Loucy (cell line): Measurements from ENCODE around the gene CENPP.

Experiments used
- H2AFZ ChIP-seq: fragments of 200-600 bp; sonication (generic); 2 replicates; pipeline ENCODE4 v1.6.0; 2016; ENCODE audit warnings: antibody characterized with exemption, mild to moderate bottlenecking, low read length, moderate library complexity
- H3F3A ChIP-seq: fragments of 200-600 bp; 2 replicates; pipeline ENCODE4 v1.6.0; 2016; ENCODE audit warnings: antibody characterized with exemption, low read depth, mild to moderate bottlenecking
- H3K27me3 ChIP-seq: fragments of 200-600 bp; sonication (generic); 2 replicates; pipeline ENCODE4 v1.6.1; 2014; ENCODE audit warnings: low read length, mild to moderate bottlenecking; ENCODE audit not compliant: insufficient read depth, poor library complexity, severe bottlenecking
- H3K36me3 ChIP-seq: fragments of 200-600 bp; sonication (generic); 2 replicates; pipeline ENCODE4 v1.6.1; 2016; ENCODE audit warnings: low read length; ENCODE audit not compliant: insufficient read depth
- H3K4me1 ChIP-seq: fragments of 200-600 bp; sonication (generic); 2 replicates; pipeline ENCODE4 v1.5.1; 2014; ENCODE audit warnings: low read length, mild to moderate bottlenecking; ENCODE audit not compliant: insufficient read depth, poor library complexity, severe bottlenecking
- H3K4me2 ChIP-seq: fragments of 200-600 bp; sonication (generic); 2 replicates; pipeline ENCODE4 v1.6.0; 2014; ENCODE audit warnings: antibody characterized with exemption, low read length, low read depth, mild to moderate bottlenecking; ENCODE audit not compliant: poor library complexity, severe bottlenecking
- H3K4me3 ChIP-seq: fragments of 200-600 bp; sonication (generic); 2 replicates; pipeline ENCODE4 v1.5.1; 2014; ENCODE audit warnings: low read length, mild to moderate bottlenecking, mixed read lengths; ENCODE audit not compliant: poor library complexity, severe bottlenecking
- H3K79me2 ChIP-seq: fragments of 200-600 bp; sonication (generic); 2 replicates; pipeline ENCODE4 v1.6.1; 2014; ENCODE audit warnings: low read length; ENCODE audit not compliant: insufficient read depth
- H3K9ac ChIP-seq: fragments of 200-600 bp; sonication (generic); 2 replicates; pipeline ENCODE4 v1.6.0; 2014; ENCODE audit warnings: mild to moderate bottlenecking, low read depth, low read length, moderate library complexity; ENCODE audit not compliant: poor library complexity, severe bottlenecking
- H3K9me2 ChIP-seq: fragments of 200-600 bp; sonication (generic); replicated peaks from 2 replicates; pipeline ENCODE4 v1.6.1; 2016; ENCODE audit warnings: low read depth, low read length, mixed read lengths
- H3K9me3 ChIP-seq: fragments of 200-600 bp; sonication (generic); 2 replicates; pipeline ENCODE4 v1.6.1; 2014; ENCODE audit warnings: mild to moderate bottlenecking, antibody characterized with exemption, low read length, low read depth; ENCODE audit not compliant: insufficient read depth
- H4K20me1 ChIP-seq: fragments of 200-600 bp; sonication (generic); 2 replicates; pipeline ENCODE4 v1.6.0; 2014; ENCODE audit warnings: antibody characterized with exemption, low read length, mild to moderate bottlenecking; ENCODE audit not compliant: insufficient read depth, poor library complexity, severe bottlenecking
- EZH2phosphoT487 ChIP-seq: fragments of 200-600 bp; IDR thresholded peaks from 2 replicates; pipeline ENCODE4 v1.6.1; 2018; ENCODE audit warnings: antibody characterized with exemption, mild to moderate bottlenecking, moderate library complexity, borderline replicate concordance
- TF ChIP-seq, protein P1 (sequence below): fragments of 200-600 bp; sonication (generic); conservative IDR thresholded peaks from 2 replicates; pipeline ENCODE4 v1.5.1; 2014; ENCODE audit warnings: mild to moderate bottlenecking, antibody characterized with exemption, low read length

CENPP gene

DNA sequence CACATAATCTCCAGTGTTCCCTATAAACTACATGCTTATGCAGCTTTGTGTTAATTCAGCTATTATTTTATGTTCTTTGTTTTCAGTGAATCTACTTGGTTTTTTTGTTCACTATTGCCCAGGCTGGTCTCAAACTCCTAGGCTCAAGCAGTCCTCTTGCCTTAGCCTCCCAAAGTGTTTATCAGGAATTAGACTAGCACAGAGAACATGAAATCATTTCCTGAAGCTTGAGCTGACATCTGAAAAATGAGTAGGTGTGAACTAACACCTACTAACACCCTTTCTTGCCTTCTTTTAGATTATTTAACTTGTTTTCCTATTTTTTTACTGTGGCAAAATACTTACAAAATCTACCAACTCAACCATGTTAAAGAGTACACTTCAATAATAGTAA lies 25.0 kb downstream of the CENPP start:
- Histone ChIP-seq H3K4me3 (no peak overlapping the region), H3K36me3 (peaks cover 19% of the 10 kb centered on the region; the same call in 1 of the 2 replicates), H3K9me2 (no peaks in the 10 kb centered on the region), H3K79me2 (no peaks in the 10 kb centered on the region), H3K4me2 (no peak overlapping the region), H3K9ac (no peak overlapping the region), H2AFZ (no peak overlapping the region), H4K20me1 (no peaks in the 10 kb centered on the region), H3F3A (no peaks in the 10 kb centered on the region), H3K4me1 (no peaks in the 10 kb centered on the region), H3K27me3 (no peaks in the 10 kb centered on the region), H3K9me3 (0 out of 2 replicates have a peak, but pooled peaks cover 5% of the 10 kb centered on the region)
- TF ChIP-seq, protein P1, sequence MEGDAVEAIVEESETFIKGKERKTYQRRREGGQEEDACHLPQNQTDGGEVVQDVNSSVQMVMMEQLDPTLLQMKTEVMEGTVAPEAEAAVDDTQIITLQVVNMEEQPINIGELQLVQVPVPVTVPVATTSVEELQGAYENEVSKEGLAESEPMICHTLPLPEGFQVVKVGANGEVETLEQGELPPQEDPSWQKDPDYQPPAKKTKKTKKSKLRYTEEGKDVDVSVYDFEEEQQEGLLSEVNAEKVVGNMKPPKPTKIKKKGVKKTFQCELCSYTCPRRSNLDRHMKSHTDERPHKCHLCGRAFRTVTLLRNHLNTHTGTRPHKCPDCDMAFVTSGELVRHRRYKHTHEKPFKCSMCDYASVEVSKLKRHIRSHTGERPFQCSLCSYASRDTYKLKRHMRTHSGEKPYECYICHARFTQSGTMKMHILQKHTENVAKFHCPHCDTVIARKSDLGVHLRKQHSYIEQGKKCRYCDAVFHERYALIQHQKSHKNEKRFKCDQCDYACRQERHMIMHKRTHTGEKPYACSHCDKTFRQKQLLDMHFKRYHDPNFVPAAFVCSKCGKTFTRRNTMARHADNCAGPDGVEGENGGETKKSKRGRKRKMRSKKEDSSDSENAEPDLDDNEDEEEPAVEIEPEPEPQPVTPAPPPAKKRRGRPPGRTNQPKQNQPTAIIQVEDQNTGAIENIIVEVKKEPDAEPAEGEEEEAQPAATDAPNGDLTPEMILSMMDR, result no peak
- no peak for TF ChIP-seq EZH2phosphoT487

DNA sequence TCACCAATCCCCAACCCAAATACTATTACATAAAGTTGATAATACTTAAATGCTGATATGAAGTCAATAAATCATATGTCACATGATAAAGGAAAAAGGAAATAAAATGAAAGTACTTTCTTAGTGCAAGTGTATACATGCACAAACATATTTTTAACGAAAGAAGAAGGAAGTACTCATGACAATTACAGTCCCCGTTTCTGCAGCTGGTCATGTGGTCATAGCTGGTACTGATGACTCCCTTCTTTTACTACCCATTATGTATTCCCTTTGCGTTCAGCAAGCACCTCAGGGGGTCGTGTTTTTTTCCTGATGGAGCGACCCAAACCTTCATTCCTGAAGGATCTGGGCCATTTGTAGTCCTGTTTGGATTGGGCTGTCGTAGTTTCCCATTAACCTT lies 27.3 kb downstream of the CENPP start:
- no peaks in the 10 kb centered on the region for H3F3A ChIP-seq
- no peaks in the 10 kb centered on the region for H3K9me2 ChIP-seq
- H3K9me3 ChIP-seq, result peaks cover 5% of the 10 kb centered on the region; the same call in 1 of the 2 replicates
- no peaks in the 10 kb centered on the region for H3K79me2 ChIP-seq
- H4K20me1 ChIP-seq, result no peaks in the 10 kb centered on the region
- H3K36me3 ChIP-seq, result peaks cover 19% of the 10 kb centered on the region; the same call in 1 of the 2 replicates
- no peaks in the 10 kb centered on the region for H3K4me1 ChIP-seq
- H2AFZ ChIP-seq, result no peak overlapping the region
- no peak overlapping the region for H3K4me2 ChIP-seq
- H3K9ac ChIP-seq, result no peak overlapping the region
- H3K4me3 ChIP-seq, result no peak overlapping the region
- TF ChIP-seq EZH2phosphoT487, result no peak
- TF ChIP-seq, protein P1, result no peak
- no peaks in the 10 kb centered on the region for H3K27me3 ChIP-seq

DNA sequence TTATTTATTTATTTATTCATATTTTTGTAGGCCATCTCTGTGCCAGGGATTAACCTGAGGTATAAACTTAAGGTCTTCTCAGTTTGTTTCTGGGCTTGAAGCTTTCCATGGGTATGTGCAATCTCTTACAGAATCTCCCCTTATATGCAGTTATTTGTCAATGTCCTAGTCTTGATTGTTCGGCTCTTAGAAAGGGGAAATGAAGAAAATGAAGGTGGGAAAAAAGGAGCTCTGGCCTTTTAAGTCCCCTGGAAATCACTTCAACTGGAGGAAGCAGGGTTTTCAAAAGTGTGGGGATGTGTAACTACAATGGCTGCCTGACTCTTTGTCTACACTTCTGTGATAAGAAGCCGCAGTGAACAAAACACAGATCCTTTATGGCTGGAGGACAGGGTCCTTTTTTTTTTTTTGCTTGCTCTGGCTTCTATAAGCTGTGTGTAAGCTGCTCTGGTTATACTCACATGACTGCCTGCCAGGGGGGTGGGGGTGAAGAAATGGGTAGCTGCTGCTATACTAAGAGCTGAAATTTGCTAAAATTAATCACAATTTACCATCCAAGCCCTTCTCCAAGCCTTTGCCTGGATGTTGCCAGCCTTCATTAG lies 33.7 kb downstream of the CENPP start:
- H3K9me2 ChIP-seq, result no peaks in the 10 kb centered on the region

More for the DNA sequence above, 33.7 kb downstream of the CENPP start:
- Histone ChIP-seq H3K79me2 (no peaks in the 10 kb centered on the region), H3K36me3 (peaks cover 8% of the 10 kb centered on the region; the same call in 1 of the 2 replicates), H3K4me1 (peaks cover 11% of the 10 kb centered on the region), H3K9ac (no peak overlapping the region), H3K4me3 (peak overlapping the region; percentile 50), H3K9me3 (peaks cover 2% of the 10 kb centered on the region; the same call in 1 of the 2 replicates), H2AFZ (peak overlapping the region; percentile 54), H3F3A (no peaks in the 10 kb centered on the region), H3K27me3 (no peaks in the 10 kb centered on the region), H4K20me1 (no peaks in the 10 kb centered on the region), H3K4me2 (peak overlapping the region; percentile 62)
- TF ChIP-seq, protein P1, result no peak
- no peak for TF ChIP-seq EZH2phosphoT487
